22Rv1 (cell line): ENCODE results near the gene ZNF627.
A peak's percentile ranks its signal among the peaks of the same experiment; 100 is the strongest.
"Not testable (repeated sequence)": the region's sequence is repeated elsewhere in the genome, so short reads cannot be mapped to it uniquely, and the experiment has no call there.

Experiments
- H3K27ac ChIP-seq: fragments of 450-650 bp; 2 replicates; pipeline ENCODE4 v1.5.1; 2017
- CTCF ChIP-seq: fragments of 450-650 bp; IDR thresholded peaks from 2 replicates; pipeline ENCODE4 v1.5.1; 2017; ENCODE audit warnings: mild to moderate bottlenecking
- ZFX ChIP-seq: fragments of 450-650 bp; IDR thresholded peaks from 2 replicates; pipeline ENCODE4 v1.6.1; 2017; ENCODE audit warnings: antibody characterized with exemption, borderline replicate concordance

Gene ZNF627

GRCh38 chr19:11554160-11554559, 43.1 kb upstream of the ZNF627 start:
- no peak for TF ChIP-seq ZFX
- TF ChIP-seq CTCF, result no peak

GRCh38 chr19:11555246-11555645, 42.0 kb upstream of the ZNF627 start:
- no peak overlapping the region for H3K27ac ChIP-seq
- TF ChIP-seq CTCF (no peak), ZFX (no peak)

More at GRCh38 chr19:11554160-11554559, 43.1 kb upstream of the ZNF627 start:
- H3K27ac ChIP-seq, result no peak overlapping the region

GRCh38 chr19:11556634-11557420, 40.5 kb upstream of the ZNF627 start:
- no peak for TF ChIP-seq ZFX
- TF ChIP-seq CTCF, result no peak
- H3K27ac ChIP-seq, result no peak overlapping the region

- peak within 1 kb of the TSS; percentile 74 for H3K27ac ChIP-seq
- TF ChIP-seq CTCF (peak; percentile 28; the same call in 1 of the 2 replicates), ZFX (no peak)
Observed at GRCh38 chr19:11558881-11559828, 38.1 kb upstream of the ZNF627 start, which contains the start of gene ELOF1. ELOF1 (minus strand) TSS chr19:11559230; CDS start chr19:11554347, 4,883 bp downstream.

GRCh38 chr19:11560404-11561051, 36.8 kb upstream of the ZNF627 start:
- peak; percentile 80 for TF ChIP-seq CTCF
- no peak for TF ChIP-seq ZFX
- H3K27ac ChIP-seq, result peak overlapping the region; percentile 74; the same call in 1 of the 2 replicates

GRCh38 chr19:11563532-11563931, 33.8 kb upstream of the ZNF627 start:
- TF ChIP-seq ZFX, result no peak
- TF ChIP-seq CTCF, result no peak
- no peak overlapping the region for H3K27ac ChIP-seq

- not testable (repeated sequence) for H3K27ac ChIP-seq
Observed at GRCh38 chr19:11564082-11564807, 33.0 kb upstream of the ZNF627 start.

- not testable (repeated sequence) for H3K27ac ChIP-seq
Observed at GRCh38 chr19:11565649-11565980, 31.7 kb upstream of the ZNF627 start.
